Stimulated activated CD8-positive, alpha-beta memory T cell treated with anti-CD3 and anti-CD28 coated beads, Interleukin-7, amount 100 ng/mL, for 24 hours (primary cell): ENCODE data around the gene PAX7.

Experiments
- DNase-seq: peaks from one replicate; pipeline ENCODE4 v3.0.0-alpha.2; 2020; ENCODE audit warnings: low read depth

Gene PAX7

DNA sequence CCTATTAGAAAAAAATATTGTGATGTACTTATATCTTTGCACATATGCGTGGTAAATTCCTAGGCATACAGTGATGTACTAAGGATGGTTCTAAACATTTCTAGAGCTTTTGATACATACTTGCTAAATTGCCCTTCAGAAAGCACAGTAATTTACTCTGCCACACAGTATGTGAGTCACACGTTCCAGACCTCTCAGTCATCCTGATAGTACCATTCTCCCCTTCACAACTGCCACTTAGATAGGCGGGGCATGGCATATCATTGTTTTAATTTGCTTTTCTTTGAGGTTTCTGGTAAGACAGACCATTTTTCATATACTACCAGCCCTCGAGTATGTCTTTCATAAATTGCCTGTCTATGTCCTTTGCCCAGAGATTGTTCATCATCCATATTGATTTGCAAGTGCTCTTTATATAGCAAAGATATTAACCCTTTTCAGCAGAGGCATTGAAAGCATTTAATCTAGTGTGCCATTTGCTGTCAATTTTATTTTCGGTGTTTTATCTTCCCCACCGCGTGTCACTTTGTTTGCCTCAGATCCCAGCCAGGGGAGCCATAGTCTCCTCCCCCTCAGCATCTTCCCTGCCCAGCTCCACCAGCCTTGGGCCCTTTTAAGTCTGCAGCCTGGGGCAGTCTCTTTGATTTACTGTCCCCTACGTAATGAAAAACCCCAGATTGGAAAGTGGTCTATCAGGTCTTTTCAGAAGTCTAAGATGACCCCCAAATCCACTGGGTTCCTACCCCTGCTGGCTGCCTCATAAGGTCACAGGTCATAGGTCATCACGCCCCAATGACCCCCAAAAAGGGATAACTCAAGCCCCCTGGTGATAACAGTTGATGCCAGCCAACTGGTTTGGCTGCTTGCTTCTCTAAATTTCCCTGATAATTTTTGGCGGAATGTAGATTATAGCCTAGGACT lies 11.8 kb upstream of the PAX7 start:
- DNase-seq, result no peak

DNA sequence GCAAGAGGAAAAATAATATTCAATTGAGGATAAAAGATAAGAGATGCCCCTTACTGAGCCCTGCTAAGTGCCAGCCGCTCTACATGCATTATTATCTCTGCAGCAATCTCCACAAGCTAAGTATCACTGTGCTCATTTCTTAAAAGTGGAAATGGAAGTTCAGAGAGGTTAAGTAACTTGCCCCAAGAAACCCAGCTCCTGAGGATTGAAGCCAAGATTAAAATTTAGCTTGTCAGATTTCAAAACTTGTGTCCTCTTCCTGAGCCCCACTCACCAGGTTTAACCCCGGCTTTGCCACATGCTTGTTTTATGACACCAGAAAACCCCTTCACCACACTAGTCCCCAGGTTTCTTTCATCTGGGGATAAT lies 11.2 kb upstream of the PAX7 start:
- no peak for DNase-seq

DNA sequence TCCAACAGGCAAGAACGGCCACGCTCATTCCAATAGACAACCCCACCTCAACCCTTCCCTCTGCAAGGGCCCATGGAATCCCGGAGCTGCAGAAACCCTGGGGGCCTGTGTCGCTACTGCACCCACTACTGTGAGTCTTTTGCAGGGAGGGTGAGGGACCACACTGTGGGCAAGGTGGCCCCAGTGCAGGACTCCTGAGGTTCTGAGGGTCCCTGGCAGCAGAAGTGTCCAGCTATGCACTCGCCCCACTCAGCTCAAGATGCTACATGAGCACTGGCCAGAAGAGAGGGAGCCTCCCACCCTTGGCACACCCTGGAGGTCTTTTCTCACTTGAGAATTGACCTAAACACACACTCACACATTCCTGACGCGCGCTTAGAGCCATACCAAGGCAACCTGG lies 2.1 kb upstream of the PAX7 start:
- DNase-seq, result no peak

DNA sequence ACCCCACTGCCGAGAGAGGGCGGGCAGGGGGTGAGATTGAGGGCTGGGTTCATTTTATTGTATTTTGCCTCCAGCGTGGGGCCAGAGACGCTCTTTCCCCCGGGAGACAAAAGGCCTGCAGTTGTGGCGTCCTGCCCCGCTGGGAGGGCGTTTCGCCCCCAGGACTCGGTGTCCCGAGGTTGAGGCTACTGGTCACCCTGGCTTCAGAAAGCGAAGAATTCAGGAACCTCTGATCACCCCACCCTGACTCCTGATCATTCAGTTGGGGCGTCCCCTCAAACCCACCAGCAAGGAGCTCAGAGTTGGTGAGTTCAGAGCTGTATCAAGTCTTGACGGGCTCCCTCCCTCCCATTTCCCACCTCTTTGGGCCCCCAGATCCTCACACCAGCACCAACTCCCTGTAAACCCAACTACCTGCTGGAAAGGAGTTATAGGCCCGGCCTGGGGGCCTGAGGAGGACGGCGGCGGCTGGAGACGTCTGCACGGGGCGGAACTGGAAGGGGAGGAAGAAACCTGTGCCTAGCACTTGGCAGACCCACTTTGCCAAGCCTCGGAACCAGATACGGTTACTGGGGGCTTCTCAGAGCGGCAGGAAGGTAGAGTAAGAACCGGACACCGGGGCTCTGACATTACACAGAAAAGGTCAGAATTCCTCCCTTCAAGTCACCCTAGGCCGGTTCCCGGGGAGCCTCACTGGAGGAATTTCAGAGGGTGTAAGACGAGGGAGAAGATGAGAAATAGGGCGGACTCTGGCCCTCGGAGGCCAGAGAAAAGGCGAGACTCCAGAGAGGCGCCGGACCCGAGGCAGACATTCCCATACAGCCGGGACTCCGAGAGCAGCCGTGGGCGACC lies 761 bp upstream of the PAX7 start:
- no peak for DNase-seq

DNA sequence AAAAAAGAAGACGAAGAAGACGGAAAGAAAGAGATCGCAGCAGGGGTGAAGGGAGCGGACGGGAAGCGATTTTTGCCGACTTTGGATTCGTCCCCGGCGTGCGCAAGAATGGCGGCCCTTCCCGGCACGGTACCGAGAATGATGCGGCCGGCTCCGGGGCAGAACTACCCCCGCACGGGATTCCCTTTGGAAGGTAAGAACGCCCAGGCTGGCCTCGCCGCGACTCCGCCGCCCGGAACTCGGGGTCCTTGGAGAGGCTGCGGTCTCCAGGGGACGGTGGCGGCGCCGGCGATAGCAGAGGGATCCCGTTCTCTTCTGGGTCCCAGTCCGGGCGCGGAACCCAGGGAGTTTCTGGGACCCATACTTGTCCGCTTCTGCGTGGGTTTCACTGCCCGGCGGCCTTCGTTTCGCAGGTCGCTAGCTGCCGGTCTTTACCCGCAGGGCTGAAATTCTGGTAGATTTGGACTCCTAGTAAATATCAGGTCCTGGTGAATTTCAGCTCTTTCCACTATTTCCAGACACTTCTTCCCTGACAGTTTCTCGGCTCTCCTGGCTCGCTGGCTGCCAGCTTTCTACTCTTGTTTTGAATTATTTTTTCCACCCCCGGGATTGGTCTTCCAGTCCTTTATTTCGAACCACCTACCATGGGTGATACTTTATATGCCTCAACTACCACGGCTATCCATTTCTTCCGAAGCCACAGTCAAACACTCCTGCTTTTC lies 1.0 kb downstream of the PAX7 start:
- no peak for DNase-seq

DNA sequence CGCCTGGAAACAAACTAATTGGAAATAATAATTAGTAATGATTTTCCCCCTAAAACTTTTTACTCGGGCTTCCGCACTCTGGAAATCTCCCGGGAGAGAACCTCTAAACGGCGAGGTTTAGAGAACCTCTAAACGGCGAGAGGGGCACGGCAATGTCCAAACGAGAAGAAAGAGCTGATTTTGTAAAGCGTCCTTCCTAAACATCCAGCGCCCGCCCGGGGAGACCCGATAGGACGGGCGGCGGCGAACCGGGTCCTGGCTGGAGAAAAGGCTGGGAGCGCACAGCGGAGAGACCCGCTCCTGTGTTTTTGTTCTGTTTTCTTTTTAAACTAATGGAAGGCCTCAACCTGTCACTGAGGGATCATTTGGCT lies 1.6 kb downstream of the PAX7 start:
- DNase-seq, result no peak

DNA sequence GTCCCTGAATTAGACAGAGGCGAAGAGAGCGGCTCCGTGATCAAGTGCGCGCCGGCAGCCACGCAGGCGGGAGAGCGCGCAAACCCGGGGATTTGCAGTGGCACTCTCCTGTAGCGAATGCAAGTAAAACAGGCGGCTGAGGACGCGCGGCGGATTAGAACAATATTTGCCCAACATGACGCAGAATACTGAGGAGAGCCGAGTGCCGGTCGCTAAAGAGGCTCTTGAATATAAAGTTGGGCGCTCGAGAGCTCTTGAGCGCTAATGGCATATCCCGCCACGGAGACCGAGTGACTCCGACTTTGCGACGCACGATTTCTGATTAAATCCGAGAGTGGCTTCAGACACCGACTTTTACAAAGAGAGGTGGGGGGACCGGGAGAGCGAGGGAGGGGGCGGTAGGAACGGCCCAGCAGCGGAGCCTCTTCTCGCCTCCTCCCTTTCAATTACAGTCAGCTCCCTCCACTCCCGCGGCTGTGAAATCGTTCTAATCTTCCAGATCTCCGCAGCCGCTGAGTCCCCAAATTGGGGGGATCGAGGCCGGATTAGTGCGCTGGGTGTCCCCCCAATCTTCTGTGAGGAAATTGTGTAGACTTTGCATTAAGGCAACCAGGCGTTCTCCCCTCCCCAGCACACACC lies 2.3 kb downstream of the PAX7 start:
- no peak for DNase-seq

DNA sequence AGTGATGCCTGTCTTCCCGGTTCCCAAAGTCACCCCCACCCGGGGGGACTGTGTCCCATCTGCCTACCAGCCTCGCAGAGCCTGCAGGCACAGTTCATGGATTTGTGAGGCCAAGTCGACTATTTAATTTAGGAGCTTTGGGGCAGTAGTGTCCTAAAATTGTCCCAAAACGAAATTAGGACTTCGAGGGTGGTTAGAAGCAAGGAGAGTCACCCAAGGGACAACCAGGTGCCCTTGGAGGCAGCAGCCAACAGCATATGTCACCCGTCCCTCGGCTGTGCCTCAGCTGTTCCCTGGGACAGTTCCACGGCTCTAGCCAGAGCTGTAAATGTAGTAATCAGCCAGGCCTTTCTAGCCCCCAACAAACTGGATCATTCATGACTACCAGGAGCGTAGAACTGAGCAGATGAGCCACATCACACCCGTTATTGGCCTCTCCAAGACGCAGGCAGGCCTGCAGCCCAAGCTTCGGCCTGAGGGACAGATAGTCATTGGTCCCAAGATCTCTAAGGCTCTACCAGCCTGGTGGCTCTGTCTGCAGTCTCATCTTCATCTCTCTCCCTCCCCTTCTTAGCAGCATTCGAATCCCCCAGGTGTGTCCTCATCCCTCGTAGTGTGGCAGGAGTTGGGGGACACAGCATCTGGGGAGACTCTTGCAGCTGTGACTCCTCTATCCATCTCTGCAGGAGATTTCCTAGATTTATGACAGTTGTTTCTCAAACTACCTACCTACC lies 2.9 kb downstream of the PAX7 start:
- DNase-seq, result no peak

DNA sequence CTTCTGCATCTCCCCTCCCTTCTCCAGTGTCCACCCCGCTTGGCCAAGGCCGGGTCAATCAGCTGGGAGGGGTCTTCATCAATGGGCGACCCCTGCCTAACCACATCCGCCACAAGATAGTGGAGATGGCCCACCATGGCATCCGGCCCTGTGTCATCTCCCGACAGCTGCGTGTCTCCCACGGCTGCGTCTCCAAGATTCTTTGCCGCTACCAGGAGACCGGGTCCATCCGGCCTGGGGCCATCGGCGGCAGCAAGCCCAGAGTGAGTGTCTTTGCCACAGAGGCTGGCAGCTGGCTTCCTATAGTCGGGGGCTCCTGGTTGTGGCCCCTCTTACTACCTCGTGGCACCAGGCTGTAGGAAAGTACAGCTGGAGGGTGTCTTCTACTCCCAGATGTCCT lies 3.6 kb downstream of the PAX7 start:
- no peak for DNase-seq

DNA sequence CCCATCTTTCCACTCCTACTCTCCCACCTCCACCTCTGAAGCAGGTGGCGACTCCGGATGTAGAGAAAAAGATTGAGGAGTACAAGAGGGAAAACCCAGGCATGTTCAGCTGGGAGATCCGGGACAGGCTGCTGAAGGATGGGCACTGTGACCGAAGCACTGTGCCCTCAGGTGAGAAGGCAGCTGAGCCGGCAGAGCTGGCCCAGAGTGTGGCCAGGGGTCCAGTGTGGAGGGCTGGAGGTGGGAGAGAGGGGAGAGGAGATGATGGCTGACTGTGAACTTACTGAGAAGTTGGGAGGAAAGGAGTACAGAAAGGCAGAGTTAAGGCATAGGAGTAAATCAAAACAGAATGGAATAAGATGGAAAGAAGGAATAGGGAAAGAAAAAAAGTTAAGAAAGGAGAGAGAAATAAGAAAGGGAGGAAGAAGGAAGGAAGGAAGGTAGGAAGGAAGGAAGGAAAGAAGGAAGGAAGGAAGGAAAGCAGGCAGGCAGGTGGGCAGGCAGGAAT lies 4.5 kb downstream of the PAX7 start:
- DNase-seq, result no peak

DNA sequence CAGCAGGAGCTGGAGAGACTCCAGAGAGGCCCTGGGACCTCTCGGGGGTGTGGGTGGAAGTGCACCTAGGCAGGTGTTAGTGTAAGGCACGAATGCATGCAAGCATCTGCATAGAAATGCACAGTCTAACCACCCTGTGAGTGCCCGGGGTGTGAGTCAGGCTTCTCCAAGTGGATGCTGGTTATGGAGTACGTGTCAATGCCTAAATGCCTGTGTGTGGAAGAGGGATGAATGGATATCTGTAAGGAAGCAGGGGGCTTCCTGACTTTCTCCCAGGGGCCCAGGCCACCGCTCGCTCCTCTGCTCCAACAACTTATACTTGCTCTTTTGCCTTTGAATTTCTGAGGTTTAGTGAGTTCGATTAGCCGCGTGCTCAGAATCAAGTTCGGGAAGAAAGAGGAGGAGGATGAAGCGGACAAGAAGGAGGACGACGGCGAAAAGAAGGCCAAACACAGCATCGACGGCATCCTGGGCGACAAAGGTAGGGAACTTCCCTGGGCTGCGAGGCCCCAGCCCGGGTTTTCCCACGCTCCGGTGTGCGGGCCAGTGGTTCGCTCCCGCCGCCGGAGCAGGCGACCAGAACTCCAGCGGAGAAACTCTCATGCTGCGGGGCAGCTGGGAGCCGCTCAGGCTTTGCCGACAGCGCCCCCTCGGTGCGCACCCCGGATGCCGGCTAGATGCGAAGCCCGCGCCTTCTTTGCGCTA lies 5.4 kb downstream of the PAX7 start:
- DNase-seq, result no peak

DNA sequence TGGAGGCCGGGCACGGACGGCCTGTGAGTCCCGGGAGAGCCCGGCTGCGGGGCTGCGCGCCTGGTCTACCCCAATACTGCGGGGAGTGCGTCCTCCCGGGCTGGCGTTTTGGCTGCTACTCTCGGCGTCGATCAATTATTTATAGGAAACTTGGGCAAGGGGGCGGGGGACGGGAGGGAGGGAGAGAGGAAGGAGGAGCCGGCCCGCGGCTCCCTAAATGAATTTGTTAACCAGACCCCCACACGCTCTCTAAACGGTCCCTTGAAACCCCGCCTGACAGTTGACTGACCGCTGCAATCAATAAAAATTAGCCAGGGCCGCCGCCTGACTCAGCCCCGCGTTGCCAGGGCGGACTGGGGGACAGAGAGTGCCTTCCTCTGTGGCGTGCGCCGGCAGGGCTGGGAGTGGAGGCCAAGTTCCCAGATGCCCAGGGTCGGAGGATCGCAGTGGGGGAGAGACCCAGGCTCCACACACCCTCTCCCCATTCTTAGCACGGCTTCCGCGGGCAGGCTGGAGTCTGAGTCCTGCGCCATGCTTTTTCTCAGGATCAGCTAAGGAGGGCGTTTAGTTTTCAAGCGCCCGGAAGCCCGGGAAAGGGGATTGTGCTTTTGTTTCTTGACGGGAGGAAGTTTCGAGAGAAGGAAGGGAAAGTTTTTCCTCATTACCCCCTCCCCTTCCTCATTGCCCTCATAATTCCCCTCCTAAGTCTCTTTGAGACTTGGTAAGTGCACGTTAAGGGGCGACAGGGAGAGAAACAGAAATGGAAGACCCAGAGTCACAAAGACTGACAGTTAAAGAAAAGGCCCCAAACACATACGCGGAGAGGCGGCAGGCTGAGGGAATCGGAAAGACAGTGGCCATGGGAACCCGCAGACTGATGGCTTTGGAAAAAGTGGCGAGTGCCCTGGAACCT lies 6.2 kb downstream of the PAX7 start:
- DNase-seq, result no peak

DNA sequence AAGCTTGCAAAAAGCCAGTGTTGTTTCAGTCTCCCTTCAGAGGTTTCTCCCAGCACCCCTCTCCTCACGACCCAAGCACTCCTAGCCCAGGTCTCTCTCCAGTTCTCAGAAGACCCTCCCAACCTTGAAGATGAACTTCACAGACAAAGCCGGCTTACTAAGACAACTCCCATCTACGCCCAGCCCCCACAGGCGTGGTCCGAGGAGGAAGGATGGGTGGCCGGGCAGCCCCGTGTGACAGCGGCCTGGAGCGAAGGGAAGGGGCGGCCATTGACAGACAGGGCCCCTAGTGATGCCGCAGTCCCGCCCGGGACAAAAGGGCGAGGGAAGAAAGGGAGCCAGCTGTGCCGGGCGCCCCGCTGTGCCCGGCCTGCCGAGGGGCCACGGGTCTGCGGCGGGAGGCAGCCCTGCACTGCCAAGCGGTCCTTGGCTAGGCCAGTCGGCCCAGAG lies 6.9 kb downstream of the PAX7 start:
- no peak for DNase-seq

DNA sequence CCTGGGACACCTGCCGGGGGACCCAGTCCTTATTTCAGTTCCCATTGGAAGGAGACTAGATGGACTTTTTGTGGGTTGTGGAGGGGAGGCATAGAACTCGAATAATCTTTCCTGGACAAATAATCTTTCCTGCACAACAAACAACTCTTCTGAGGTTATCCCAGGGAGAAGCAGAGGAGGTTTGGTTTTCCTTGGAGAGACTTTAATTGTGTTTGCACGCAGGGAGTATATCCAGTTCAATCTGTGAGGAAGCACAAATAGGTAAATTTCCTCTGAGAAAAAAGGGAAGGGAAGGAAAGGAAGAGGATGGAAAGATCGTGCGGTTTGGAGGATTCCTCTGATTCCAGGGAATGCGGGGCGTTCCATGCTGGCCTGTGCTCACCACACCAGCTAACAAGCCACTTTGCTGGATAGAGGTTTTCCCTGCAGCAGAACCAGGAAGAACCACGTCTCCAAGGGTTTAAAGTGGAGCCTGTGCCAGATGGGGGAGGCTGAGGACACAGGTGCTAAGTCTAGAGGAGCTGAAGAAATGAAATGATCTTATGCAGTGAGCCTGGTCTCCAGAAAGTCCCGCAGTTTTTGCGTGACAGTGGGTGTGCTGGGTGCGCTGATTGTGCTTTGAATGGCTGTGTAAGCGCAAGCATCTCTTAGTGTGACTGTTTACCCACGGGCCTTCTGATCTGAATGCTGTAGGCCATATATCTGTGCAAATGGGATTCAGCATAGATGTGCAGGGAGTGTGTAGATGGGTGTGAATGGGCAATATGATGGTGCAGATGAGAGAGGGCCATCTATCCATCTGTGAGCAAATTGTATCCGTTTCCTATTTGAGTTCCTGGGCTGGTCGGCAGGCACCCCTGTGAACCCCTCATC lies 7.6 kb downstream of the PAX7 start:
- DNase-seq, result no peak

DNA sequence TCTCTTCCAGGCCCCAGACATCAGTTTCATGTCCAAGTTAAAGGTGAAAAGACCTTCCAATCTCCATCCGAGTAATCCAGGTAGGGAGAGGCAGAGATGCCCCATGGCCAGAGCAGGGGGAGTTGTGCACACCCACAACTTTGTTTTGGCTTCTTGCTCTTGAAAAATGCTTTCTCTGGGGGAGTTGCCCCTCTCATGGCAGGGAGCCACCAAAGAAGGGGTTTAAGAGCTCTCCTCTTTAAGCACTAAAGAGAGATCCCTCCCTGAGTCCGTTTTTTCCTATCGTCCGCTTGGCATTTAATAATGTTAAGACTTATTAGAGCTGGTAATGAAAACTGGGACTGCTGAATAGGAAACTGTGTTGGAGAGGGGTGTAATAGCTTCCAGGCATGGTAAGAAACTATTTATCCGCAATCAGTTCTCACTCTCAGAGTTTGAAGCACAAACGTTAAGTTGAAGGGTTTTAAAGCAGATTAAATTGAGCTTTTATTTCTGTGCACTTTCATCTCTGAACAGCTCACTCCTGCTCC lies 8.3 kb downstream of the PAX7 start:
- DNase-seq, result no peak

DNA sequence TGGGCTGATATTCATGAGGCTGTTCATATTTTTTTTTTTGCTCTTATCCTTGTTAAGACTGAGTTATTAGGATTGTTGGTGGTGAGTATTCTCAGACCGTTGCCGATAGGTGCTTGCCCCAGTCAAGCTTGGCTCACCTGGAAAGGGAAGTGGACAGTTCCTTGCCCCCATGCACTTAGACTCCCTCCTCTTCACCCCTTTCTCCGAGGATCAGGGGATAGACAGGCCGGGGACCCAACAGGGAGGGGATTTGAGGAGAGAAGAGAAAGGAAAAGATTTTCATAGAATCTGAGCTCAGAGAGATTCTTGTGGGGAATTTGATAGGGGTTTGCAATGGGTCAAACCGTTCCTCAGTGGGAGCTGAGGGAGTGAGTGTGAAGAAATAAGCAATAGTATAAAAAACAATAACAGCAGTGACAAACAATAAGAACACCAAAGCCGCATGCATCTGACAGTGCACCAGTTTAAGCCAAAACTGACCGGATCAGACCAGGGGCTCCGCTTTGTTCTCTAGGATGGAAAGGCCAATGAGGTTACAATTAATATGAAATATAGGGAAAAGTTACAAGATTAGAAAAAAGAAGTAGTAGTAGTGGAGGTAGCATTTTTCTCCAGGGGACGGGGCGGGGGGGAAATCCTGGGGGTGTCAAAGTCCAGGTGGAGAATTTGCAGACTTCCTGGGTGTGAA lies 8.9 kb downstream of the PAX7 start:
- no peak for DNase-seq

DNA sequence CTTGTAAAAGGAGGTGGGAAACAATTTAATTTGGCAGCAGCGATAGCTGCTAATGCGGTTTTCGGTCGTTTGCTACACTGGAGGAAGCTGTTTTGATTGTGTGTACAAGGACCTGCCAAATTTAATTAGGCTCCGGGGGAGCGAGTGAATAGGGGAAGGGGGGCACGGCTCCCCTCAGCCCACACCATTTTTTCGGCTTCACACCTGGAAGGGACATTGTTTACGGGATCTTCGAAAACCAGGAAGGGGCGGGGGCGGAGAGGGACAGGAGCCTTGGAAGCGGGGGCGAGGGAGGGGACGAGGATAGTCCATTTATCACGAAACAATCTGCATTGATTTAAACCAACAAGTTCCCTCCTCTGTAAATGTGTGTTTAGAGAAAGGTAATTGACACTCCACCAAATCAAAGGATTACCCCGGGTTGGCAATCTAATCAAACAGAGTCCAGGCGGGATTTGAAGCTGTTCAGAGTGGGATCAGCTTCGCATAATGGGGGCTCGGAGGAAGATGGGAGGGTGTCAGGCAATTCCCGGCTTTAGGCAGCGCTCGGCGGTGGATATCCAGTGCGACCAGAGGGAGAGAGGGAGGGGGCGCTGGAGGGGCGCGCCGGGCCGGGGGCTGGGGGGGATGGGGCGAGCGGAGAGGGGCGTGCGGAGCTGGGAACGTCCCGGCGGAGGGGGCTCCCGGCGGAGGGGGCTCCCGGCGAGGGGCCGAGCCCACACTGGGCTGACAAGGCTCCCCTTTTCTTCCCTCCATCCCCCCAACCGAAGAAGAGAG lies 9.8 kb downstream of the PAX7 start:
- DNase-seq, result no peak
